Activated T-helper 1 cell treated with anti-CD3 and anti-CD28 coated beads, Interleukin-12 subunit alpha, Interleukin-12 subunit beta, Interleukin-2, Interleukin-4 antibody, amounts not matched to agents 30 ng/mL and 10 ng/mL and 1 ng/mL, durations not matched to agents 14 hours and 24 hours and 36 hours (primary cell): ENCODE results near the gene MTAP. TPM values are rescaled to one million over a fixed set of nuclear protein-coding genes. Genes with fewer than 3 reads are reported as not detected.

Experiments
- total RNA-seq: library from RNA; stranded (reverse); gene quantifications from 2 replicates; pipeline ENCODE4 v1.2.3, GENCODE V29; 2022

MTAP gene
- total RNA-seq, 1 donor from 2014 or later, result 55.5 TPM

Other genes with a start within 250 kb of the MTAP start
- 5.0 and 5.4 TPM in 2 replicates for gene CDKN2A, start 191.8 kb downstream of the MTAP start, total RNA-seq
- gene CDKN2B-AS1, start 192.2 kb downstream of the MTAP start, total RNA-seq, result 1.2 and 1.4 TPM in 2 replicates
- 0.73 and 0.76 TPM in 2 replicates for gene CDKN2B, start 206.7 kb downstream of the MTAP start, total RNA-seq